22Rv1 (cell line): ENCODE measurements around the gene PNMA8A.
"Not testable (repeated sequence)": the region's sequence is repeated elsewhere in the genome, so short reads cannot be mapped to it uniquely, and the experiment has no call there.

ENCODE experiments used
- ZFX ChIP-seq: fragments of 450-650 bp; IDR thresholded peaks from 2 replicates; pipeline ENCODE4 v1.6.1; 2017; ENCODE audit warnings: antibody characterized with exemption, borderline replicate concordance
- TF ChIP-seq, protein P1 (sequence below): fragments of 450-650 bp; IDR thresholded peaks from 2 replicates; pipeline ENCODE4 v1.5.1; 2017; ENCODE audit warnings: mild to moderate bottlenecking

DNA sequence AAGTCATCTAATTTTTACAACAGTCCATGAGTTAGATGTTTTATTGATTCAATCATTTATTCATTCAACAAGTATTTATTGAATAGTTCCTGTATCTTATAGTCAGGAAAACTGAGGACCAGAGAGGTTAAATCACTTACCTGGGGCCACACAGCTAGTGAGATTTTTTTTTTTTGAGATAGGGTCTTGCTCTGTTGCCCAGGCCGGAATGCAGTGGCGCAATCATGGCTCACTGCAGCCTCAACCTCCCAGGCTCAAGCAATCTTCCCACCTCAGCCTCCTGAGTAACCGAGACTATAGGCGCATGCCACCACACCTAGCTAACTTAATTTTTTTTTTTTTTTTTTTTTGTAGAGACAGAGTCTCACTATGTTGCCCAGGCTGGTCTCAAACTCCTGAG is 35.7 kb downstream of the PNMA8A start:
- TF ChIP-seq, protein P1, sequence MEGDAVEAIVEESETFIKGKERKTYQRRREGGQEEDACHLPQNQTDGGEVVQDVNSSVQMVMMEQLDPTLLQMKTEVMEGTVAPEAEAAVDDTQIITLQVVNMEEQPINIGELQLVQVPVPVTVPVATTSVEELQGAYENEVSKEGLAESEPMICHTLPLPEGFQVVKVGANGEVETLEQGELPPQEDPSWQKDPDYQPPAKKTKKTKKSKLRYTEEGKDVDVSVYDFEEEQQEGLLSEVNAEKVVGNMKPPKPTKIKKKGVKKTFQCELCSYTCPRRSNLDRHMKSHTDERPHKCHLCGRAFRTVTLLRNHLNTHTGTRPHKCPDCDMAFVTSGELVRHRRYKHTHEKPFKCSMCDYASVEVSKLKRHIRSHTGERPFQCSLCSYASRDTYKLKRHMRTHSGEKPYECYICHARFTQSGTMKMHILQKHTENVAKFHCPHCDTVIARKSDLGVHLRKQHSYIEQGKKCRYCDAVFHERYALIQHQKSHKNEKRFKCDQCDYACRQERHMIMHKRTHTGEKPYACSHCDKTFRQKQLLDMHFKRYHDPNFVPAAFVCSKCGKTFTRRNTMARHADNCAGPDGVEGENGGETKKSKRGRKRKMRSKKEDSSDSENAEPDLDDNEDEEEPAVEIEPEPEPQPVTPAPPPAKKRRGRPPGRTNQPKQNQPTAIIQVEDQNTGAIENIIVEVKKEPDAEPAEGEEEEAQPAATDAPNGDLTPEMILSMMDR: not testable (repeated sequence)
- TF ChIP-seq ZFX: not testable (repeated sequence)
